ENCODE measurements around the gene PRDM2.

PRDM2 gene

GRCh38 chr1:13864760-13865159 lies 164.8 kb downstream of the PRDM2 start:
- DNase-seq: no peak

DNA sequence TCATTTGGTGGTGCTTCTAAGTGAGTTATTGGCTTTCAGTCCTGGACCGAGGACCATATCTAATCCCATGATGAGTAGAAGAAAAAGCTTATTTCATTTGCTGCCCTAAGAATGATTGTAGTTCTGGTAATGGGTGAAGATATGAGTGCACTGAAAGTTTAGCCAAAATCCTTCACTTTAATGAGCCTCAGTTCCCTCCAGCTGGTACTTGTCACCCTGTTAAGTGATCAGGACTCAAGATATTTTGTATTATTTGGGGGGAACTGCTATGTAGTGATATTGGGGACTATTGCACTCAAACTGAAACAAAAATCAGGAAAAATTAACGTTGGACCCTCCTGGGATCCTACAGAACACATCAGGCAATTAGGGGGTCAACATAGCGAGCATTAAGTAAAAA lies 165.9 kb downstream of the PRDM2 start:
- no peak for DNase-seq

DNA sequence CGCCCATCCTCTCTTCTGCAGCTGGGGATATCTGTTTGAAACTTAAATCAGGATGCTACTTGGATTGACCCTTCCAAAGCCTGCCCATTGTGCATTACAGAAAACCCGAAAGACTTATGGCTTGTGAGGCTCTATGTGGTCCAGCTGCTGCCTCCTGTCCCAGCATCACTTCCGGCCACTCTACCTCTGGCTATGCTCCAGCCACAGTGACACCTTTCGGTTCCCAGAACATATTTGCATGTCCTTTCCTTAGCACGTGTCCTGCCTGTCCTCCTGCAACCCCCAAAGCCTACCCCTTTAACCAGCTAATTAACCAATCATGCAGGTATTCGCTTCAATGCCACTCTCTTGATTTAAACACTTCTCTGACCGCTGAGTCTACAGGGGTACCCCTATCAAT lies 167.6 kb downstream of the PRDM2 start:
- no peak for DNase-seq

- no peak for DNase-seq
Measured at GRCh38 chr1:13869172-13869797, 169.3 kb downstream of the PRDM2 start.

- DNase-seq: no peak
Measured at GRCh38 chr1:13871413-13871812, 171.4 kb downstream of the PRDM2 start.

- DNase-seq: no peak
Measured at GRCh38 chr1:13871886-13872285, 171.9 kb downstream of the PRDM2 start.

DNA sequence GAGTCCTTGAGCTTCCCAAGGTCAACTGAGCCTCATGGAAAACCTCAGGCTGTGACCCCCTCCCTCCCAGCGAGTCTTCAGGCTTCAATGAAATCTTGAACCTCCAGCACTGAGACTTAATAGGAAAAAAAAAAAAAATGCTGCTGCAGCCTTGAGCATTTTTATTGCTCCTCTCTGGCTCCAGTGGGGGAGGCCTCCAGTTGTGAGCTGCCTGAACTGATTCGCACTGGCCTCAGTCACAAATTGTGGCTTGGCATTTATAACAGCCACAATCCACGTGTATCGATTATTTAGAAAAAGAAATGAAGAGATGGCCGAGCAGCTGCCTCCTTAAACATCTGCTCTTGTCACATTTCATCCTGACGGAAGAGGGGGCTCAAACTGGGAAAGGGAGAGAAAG lies 173.0 kb downstream of the PRDM2 start:
- no peak for DNase-seq

Data from COR-L47 (cell line).